Vagina (tissue), 2 donors: ENCODE measurements around the gene HOXD11. TPM values are rescaled to one million over a fixed set of nuclear protein-coding genes. Genes with fewer than 3 reads are reported as not detected.

Experiments
- DNase-seq, 2 donors: peaks; one replicate each; pipeline ENCODE4 v3.0.0-alpha.2; 2017; ENCODE audit errors: extremely low spot score in 2 of 2
- H3K27ac ChIP-seq: fragments of 200-600 bp; sonication (generic); one replicate; pipeline ENCODE4 v1.5.1; 2019
- H3K27me3 ChIP-seq: fragments of 200-600 bp; sonication (generic); one replicate; pipeline ENCODE4 v1.5.1; 2019
- H3K36me3 ChIP-seq, 2 donors: fragments of 200-600 bp; sonication (generic); one replicate each; pipeline ENCODE4 v1.5.1; 2017 to 2019
- H3K4me1 ChIP-seq: fragments of 200-600 bp; sonication (generic); one replicate; pipeline ENCODE4 v1.5.1; 2019
- H3K4me3 ChIP-seq, 2 donors: fragments of 200-600 bp; sonication (generic); 1 replicate in 1 of 2; 2 replicates in 1 of 2; pipeline ENCODE4 v1.5.1; 2016 to 2019
- H3K9me3 ChIP-seq: fragments of 200-600 bp; sonication (generic); one replicate; pipeline ENCODE4 v1.5.1; 2019
- POLR2A ChIP-seq, 2 donors: fragments of 450-650 bp; IDR thresholded peaks; one replicate each; pipeline ENCODE4 v1.6.1; 2017; ENCODE audit warnings: antibody characterized with exemption in 2 of 2, mild to moderate bottlenecking in 2 of 2, moderate library complexity in 2 of 2
- POLR2AphosphoS5 ChIP-seq, 2 donors: sonication (generic); formaldehyde crosslinking; IDR thresholded peaks; one replicate each; pipeline ENCODE4 v1.9.0; 2017; ENCODE audit warnings: antibody characterized with exemption in 2 of 2, mild to moderate bottlenecking in 2 of 2, low read depth in 1 of 2; ENCODE audit not compliant: insufficient read depth in 1 of 2
- intact Hi-C: fragments of 100-400 bp; cut with DNase I; formaldehyde crosslinking; loops from one replicate; pipeline ENCODE4 v1.15.1; 2023
- total RNA-seq: library from RNA; depleted of rRNA; stranded (reverse); fragments of >200 nt; gene quantifications from one replicate; pipeline ENCODE4 v1.2.3, GENCODE V29; 2016
- TF ChIP-seq, protein P1 (sequence below), 3 experiments: fragments of 450-650 bp in 2 of 3; fragments of 200-600 bp in 1 of 3; sonication (generic) in 1 of 3; IDR thresholded peaks; one replicate each; pipeline ENCODE4 v1.5.1; 2017 to 2019; ENCODE audit warnings: antibody characterized with exemption in 3 of 3, mild to moderate bottlenecking in 2 of 3, moderate library complexity in 2 of 3

Gene HOXD11
- total RNA-seq, 1 donor from 2014 or later = 19.4 TPM

GRCh38 chr2:176105730-176106580, 1.1 kb upstream of the HOXD11 start:
- Histone ChIP-seq H3K27me3 (no peaks in the 10 kb centered on the region), H3K36me3 (no peaks in the 10 kb centered on the region), H3K4me3 (peak overlapping the region; percentile 54 to 59), H3K9me3 (no peaks in the 10 kb centered on the region), H3K27ac (peak overlapping the region; percentile 82), H3K4me1 (peaks cover 66% of the 10 kb centered on the region)
- intact Hi-C loops = no loop called here
- peak in 1 of 2 donors; percentile 30 for TF ChIP-seq POLR2AphosphoS5 (IDR thresholded peaks at IDR 0.05; ENCODE audit: insufficient read depth in 1 of 2, low read depth in 1 of 2)
- no peak for TF ChIP-seq POLR2A (IDR thresholded peaks at IDR 0.05)
- DNase-seq = no peak

GRCh38 chr2:176107731-176108181, 676 bp downstream of the HOXD11 start:
- no peaks in the 10 kb centered on the region for H3K36me3 ChIP-seq
- intact Hi-C loops = loop anchor here (1.0 kb wide), 1 partner anchor 23 kb away; no protein-coding TSS in a partner anchor
- no peaks in the 10 kb centered on the region for H3K9me3 ChIP-seq
- DNase-seq = no peak
- peaks cover 73% of the 10 kb centered on the region for H3K4me1 ChIP-seq
- H3K27me3 ChIP-seq = no peaks in the 10 kb centered on the region
- TF ChIP-seq, protein P1, sequence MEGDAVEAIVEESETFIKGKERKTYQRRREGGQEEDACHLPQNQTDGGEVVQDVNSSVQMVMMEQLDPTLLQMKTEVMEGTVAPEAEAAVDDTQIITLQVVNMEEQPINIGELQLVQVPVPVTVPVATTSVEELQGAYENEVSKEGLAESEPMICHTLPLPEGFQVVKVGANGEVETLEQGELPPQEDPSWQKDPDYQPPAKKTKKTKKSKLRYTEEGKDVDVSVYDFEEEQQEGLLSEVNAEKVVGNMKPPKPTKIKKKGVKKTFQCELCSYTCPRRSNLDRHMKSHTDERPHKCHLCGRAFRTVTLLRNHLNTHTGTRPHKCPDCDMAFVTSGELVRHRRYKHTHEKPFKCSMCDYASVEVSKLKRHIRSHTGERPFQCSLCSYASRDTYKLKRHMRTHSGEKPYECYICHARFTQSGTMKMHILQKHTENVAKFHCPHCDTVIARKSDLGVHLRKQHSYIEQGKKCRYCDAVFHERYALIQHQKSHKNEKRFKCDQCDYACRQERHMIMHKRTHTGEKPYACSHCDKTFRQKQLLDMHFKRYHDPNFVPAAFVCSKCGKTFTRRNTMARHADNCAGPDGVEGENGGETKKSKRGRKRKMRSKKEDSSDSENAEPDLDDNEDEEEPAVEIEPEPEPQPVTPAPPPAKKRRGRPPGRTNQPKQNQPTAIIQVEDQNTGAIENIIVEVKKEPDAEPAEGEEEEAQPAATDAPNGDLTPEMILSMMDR (IDR thresholded peaks at IDR 0.05) = no peak
- no peak for TF ChIP-seq POLR2AphosphoS5 (IDR thresholded peaks at IDR 0.05; ENCODE audit: insufficient read depth in 1 of 2, low read depth in 1 of 2)
- no peak for TF ChIP-seq POLR2A (IDR thresholded peaks at IDR 0.05)
- peak overlapping the region; percentile 69 for H3K27ac ChIP-seq
- peak overlapping the region; percentile 54 to 59 for H3K4me3 ChIP-seq

DNA sequence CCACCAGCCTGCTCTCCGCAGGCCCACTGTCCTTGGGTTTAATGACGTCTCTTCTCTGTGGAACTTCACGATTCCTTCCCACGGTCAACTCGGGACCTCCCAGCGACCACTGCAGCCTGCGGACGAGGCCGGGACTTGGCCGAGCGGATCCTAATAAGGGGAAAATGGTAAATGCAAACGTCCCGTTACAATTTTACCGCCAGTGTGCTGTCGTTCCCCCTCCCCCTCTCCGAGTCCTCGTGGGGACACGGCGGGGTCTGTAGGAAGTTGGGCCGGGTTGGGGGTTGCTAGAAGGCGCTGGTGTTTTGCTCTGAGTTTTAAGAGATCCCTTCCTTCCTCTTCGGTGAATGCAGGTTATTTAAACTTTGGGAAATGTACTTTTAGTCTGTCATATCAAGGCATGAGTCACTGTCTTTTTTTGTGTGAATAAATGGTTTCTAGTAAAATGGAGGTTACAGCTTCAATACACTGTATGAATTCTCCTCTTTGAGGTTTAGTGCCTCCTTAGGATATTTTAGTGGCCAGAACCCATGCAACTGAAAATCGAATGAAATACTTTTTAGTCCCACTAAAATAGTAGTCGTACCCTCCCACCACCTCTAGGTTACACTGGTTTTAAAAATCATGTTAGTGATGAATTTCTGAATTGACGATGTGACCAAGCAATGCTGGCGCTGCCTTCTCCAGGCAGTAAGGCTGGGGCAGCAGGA, 2.3 kb downstream of the HOXD11 start:
- peak overlapping the region; percentile 54 to 59 for H3K4me3 ChIP-seq
- intact Hi-C loops = no loop called here
- H3K36me3 ChIP-seq = no peaks in the 10 kb centered on the region
- H3K4me1 ChIP-seq = peaks cover 57% of the 10 kb centered on the region
- no peak overlapping the region for H3K27ac ChIP-seq
- DNase-seq = no peak
- TF ChIP-seq, protein P1 (IDR thresholded peaks at IDR 0.05) = no peak
- TF ChIP-seq POLR2A (IDR thresholded peaks at IDR 0.05) (no peak), POLR2AphosphoS5 (IDR thresholded peaks at IDR 0.05; ENCODE audit: insufficient read depth in 1 of 2, low read depth in 1 of 2) (no peak)
- H3K27me3 ChIP-seq = no peaks in the 10 kb centered on the region
- H3K9me3 ChIP-seq = no peaks in the 10 kb centered on the region

- H3K36me3 ChIP-seq = no peaks in the 10 kb centered on the region
- H3K4me3 ChIP-seq = no peak overlapping the region
- DNase-seq = no peak
- H3K27ac ChIP-seq = no peak overlapping the region
- intact Hi-C loops = no loop called here
- no peaks in the 10 kb centered on the region for H3K27me3 ChIP-seq
- TF ChIP-seq, protein P1 (IDR thresholded peaks at IDR 0.05) = no peak
- TF ChIP-seq POLR2A (IDR thresholded peaks at IDR 0.05) (no peak), POLR2AphosphoS5 (IDR thresholded peaks at IDR 0.05; ENCODE audit: insufficient read depth in 1 of 2, low read depth in 1 of 2) (no peak)
- H3K9me3 ChIP-seq = no peaks in the 10 kb centered on the region
- H3K4me1 ChIP-seq = peaks cover 51% of the 10 kb centered on the region
These were observed 2.9 kb downstream of the HOXD11 start for GRCh38 chr2:176109946-176110345.

DNA sequence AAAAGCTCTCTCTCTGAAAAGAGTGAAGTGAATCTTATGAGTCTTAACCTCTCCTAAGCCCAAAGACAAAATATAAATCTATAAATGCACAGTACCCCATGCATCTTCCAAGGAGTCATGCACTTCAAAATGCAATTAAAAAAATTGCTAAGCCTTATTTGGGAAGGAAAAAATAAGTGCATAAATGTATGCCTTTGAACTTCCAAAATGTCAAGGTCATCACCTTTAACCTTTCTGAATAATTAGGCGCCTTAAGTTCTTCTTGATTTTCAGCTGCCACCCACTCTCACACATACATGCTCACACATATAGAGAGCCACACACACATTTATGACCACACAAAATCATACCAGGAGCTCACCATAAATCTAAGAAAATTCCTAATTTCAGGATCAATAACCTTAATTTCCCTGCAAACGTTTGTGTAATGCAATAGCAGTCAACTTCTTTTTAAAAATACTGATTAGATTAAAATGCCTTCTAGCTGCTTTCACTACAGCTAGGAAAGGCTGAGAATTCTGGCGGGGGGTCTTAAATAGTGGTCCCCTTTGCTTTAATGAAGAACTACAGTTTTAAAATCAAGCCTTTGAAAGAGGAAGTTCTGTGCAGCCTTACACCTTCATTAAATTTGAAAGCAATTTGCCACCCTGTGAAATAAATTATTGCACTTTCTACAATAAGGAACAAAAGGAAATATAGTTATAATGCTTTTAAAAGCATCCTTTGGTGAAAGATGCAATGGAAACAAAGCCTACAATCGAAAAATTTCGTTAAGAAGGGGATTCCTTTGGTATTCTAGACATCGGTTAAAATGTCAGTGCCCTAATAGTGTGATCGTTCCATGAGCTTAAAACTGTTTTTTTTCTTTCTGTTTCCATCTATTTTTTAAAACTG, 3.6 kb downstream of the HOXD11 start:
- Histone ChIP-seq H3K27me3 (no peaks in the 10 kb centered on the region), H3K36me3 (no peaks in the 10 kb centered on the region), H3K9me3 (no peaks in the 10 kb centered on the region), H3K4me3 (peak overlapping the region in 1 of 2 donors; percentile 3), H3K4me1 (peaks cover 52% of the 10 kb centered on the region), H3K27ac (no peak overlapping the region)
- intact Hi-C loops = no loop called here
- no peak for DNase-seq
- TF ChIP-seq POLR2A (IDR thresholded peaks at IDR 0.05) (no peak), POLR2AphosphoS5 (IDR thresholded peaks at IDR 0.05; ENCODE audit: insufficient read depth in 1 of 2, low read depth in 1 of 2) (no peak)
- TF ChIP-seq, protein P1 (IDR thresholded peaks at IDR 0.05) = no peak
